IMR-90 (cell line): ENCODE measurements around the gene NKTR. TPM values are rescaled to one million over a fixed set of nuclear protein-coding genes. Genes with fewer than 3 reads are reported as not detected.

Source experiments
- ATAC-seq: fragments of 200-7000 bp; cut with Tn5 transposase; 2 replicates; pipeline ENCODE4 v1.9.1; 2020; ENCODE audit warnings: low read depth, mild to moderate bottlenecking, moderate library complexity
- BruUV-seq: library from RNA; stranded (reverse); fragments of 400-500 nt; replicated peaks from 2 replicates; lab custom pipeline; 2021; lab: Mats Ljungman, UMichigan
- CTCF ChIA-PET: fragments of 300-600 bp; formaldehyde crosslinking; extraction: SDS; loops from one replicate; lab custom pipeline; 2021; ENCODE audit warnings: antibody characterized with exemption; lab: Yijun Ruan, JAX
- POLR2A ChIA-PET: fragments of 300-600 bp; sonication (Branson Sonifier 250); formaldehyde crosslinking; loops from one replicate; lab custom pipeline; 2022; ENCODE audit warnings: antibody characterized with exemption; ENCODE audit not compliant: unreplicated experiment; lab: Charles Lee
- DNase-seq: peaks from one replicate; pipeline ENCODE4 v3.0.0; 2013
- H2AFZ ChIP-seq: replicated peaks from 2 replicates; pipeline ENCODE3; 2013; ENCODE audit warnings: low read length, mild to moderate bottlenecking; ENCODE audit not compliant: poor library complexity
- H2AK5ac ChIP-seq: 2 replicates; pipeline ENCODE4 v1.6.1; 2013; ENCODE audit warnings: low read depth, low read length, inconsistent platforms
- H2AK9ac ChIP-seq: replicated peaks from 2 replicates; pipeline ENCODE3; 2013; ENCODE audit warnings: mild to moderate bottlenecking, low read depth, low read length, moderate library complexity; ENCODE audit not compliant: poor library complexity
- H2BK120ac ChIP-seq: 2 replicates; pipeline ENCODE4 v1.6.1; 2013; ENCODE audit warnings: low read depth, low read length, inconsistent platforms
- H2BK15ac ChIP-seq: 3 replicates; pipeline ENCODE4 v1.6.1; 2013; ENCODE audit warnings: low read depth, low read length, inconsistent platforms
- H2BK20ac ChIP-seq: 2 replicates; pipeline ENCODE4 v1.6.1; 2013; ENCODE audit warnings: low read depth, mild to moderate bottlenecking, inconsistent platforms, low read length, moderate library complexity
- H2BK5ac ChIP-seq: 2 replicates; pipeline ENCODE4 v1.6.1; 2013; ENCODE audit warnings: mild to moderate bottlenecking, low read depth, low read length, inconsistent platforms; ENCODE audit not compliant: poor library complexity, severe bottlenecking
- H3K14ac ChIP-seq: replicated peaks from 2 replicates; pipeline ENCODE4 v1.6.1; 2013; ENCODE audit warnings: low read depth, low read length, inconsistent platforms
- H3K18ac ChIP-seq: 2 replicates; pipeline ENCODE4 v1.6.1; 2013; ENCODE audit warnings: low read depth, low read length, control low read depth
- H3K23ac ChIP-seq: 2 replicates; pipeline ENCODE4 v1.6.1; 2013; ENCODE audit warnings: low read depth, low read length, inconsistent platforms
- H3K27ac ChIP-seq: 2 replicates; pipeline ENCODE4 v1.5.1; 2013; ENCODE audit warnings: mild to moderate bottlenecking, control low read depth, low read length; ENCODE audit not compliant: insufficient read depth
- H3K27me3 ChIP-seq: 2 replicates; pipeline ENCODE4 v1.6.1; 2013; ENCODE audit warnings: low read length; ENCODE audit not compliant: control insufficient read depth, insufficient read depth
- H3K36me3 ChIP-seq: 2 replicates; pipeline ENCODE4 v1.6.1; 2013; ENCODE audit warnings: low read length, mixed read lengths; ENCODE audit not compliant: control insufficient read depth, insufficient read depth
- H3K4ac ChIP-seq: 2 replicates; pipeline ENCODE4 v1.6.1; 2013; ENCODE audit warnings: low read depth, low read length, inconsistent platforms
- H3K4me1 ChIP-seq: 2 replicates; pipeline ENCODE4 v1.6.1; 2013; ENCODE audit warnings: low read length, mixed read lengths; ENCODE audit not compliant: control insufficient read depth, insufficient read depth
- H3K4me2 ChIP-seq: 2 replicates; pipeline ENCODE4 v1.6.1; 2013; ENCODE audit warnings: low read depth, mild to moderate bottlenecking, control low read depth, low read length, moderate library complexity
- H3K4me3 ChIP-seq: 2 replicates; pipeline ENCODE4 v1.5.1; 2013; ENCODE audit warnings: low read depth, mild to moderate bottlenecking, control low read depth, low read length, moderate library complexity; ENCODE audit not compliant: insufficient read depth
- H3K56ac ChIP-seq: 2 replicates; pipeline ENCODE4 v1.6.1; 2013; ENCODE audit warnings: low read length, inconsistent platforms; ENCODE audit not compliant: insufficient read depth; ENCODE audit errors: extremely low read depth
- H3K79me1 ChIP-seq, 2 experiments: 2 replicates each; pipeline ENCODE4 v1.6.1; 2013; ENCODE audit warnings: low read length in 2 of 2, inconsistent platforms in 1 of 2, low read depth in 1 of 2
- H3K9ac ChIP-seq: 2 replicates; pipeline ENCODE4 v1.6.1; 2013; ENCODE audit warnings: low read depth, low read length, control low read depth
- H3K9me1 ChIP-seq: 2 replicates; pipeline ENCODE4 v1.6.1; 2013; ENCODE audit warnings: low read length, inconsistent platforms; ENCODE audit not compliant: insufficient read depth
- H3K9me3 ChIP-seq: 2 replicates; pipeline ENCODE4 v1.6.1; 2013; ENCODE audit warnings: low read length; ENCODE audit not compliant: control insufficient read depth, insufficient read depth
- H4K20me1 ChIP-seq: 2 replicates; pipeline ENCODE4 v1.6.1; 2013; ENCODE audit warnings: low read length, inconsistent platforms; ENCODE audit not compliant: insufficient read depth
- H4K5ac ChIP-seq: 2 replicates; pipeline ENCODE4 v1.6.1; 2013; ENCODE audit warnings: mild to moderate bottlenecking, low read depth, low read length, control low read depth
- H4K8ac ChIP-seq, 2 experiments: 2 replicates each; pipeline ENCODE4 v1.6.1; 2013; ENCODE audit warnings: low read depth in 2 of 2, low read length in 2 of 2, control low read depth in 1 of 2, inconsistent platforms in 1 of 2
- H4K91ac ChIP-seq: 2 replicates; pipeline ENCODE4 v1.6.1; 2013; ENCODE audit warnings: low read depth, low read length, inconsistent platforms; ENCODE audit not compliant: insufficient read depth
- CHD1 ChIP-seq: IDR thresholded peaks from 2 replicates; pipeline ENCODE4 v1.6.1; 2012; ENCODE audit warnings: low read depth, low read length, improper control_type of control experiment
- MAZ ChIP-seq: IDR thresholded peaks from 2 replicates; pipeline ENCODE4 v1.6.1; 2012; ENCODE audit warnings: low read depth, mild to moderate bottlenecking, low read length, improper control_type of control experiment, moderate library complexity, borderline replicate concordance
- MXI1 ChIP-seq: IDR thresholded peaks from 2 replicates; pipeline ENCODE4 v1.6.1; 2012; ENCODE audit warnings: low read depth, mild to moderate bottlenecking, low read length, moderate library complexity, borderline replicate concordance
- NFE2L2 ChIP-seq: fragments of 150-350 bp; IDR thresholded peaks from 2 replicates; pipeline ENCODE4 v1.6.1; 2016; ENCODE audit warnings: low read depth, mild to moderate bottlenecking, low read length
- POLR2A ChIP-seq: IDR thresholded peaks from 2 replicates; pipeline ENCODE4 v1.6.1; 2012; ENCODE audit warnings: mild to moderate bottlenecking, low read depth, low read length
- SMC3 ChIP-seq: fragments of 150-350 bp; IDR thresholded peaks from 2 replicates; pipeline ENCODE4 v1.6.1; 2016; ENCODE audit warnings: low read depth, mild to moderate bottlenecking, antibody characterized with exemption, low read length, moderate library complexity
- WGBS, 2 experiments: methylation state at CpG; one replicate each; pipeline versions ENCODE4 v1.1.5 to v1.1.7; 2013; ENCODE audit warnings: missing lambda C conversion rate in 2 of 2; ENCODE audit not compliant: insufficient read length in 1 of 2; ENCODE audit errors: extremely low coverage in 2 of 2; 5-methylcytosine and 5-hydroxymethylcytosine counted together
- dilution Hi-C: fragments of 300-500 bp; cut with HindIII; formaldehyde crosslinking; loops from one replicate; pipeline ENCODE4 v1.14.3; 2018; ENCODE audit warnings: low sequenced_read_pairs; ENCODE audit not compliant: unreplicated experiment
- in situ Hi-C: fragments of 300-500 bp; cut with MboI; formaldehyde crosslinking; loops from 3 replicates; pipeline ENCODE4 v1.14.3; 2019; ENCODE audit warnings: low sequenced_read_pairs, inconsistent platforms, mixed read lengths
- intact Hi-C: fragments of 100-400 bp; cut with micrococcal nuclease; formaldehyde crosslinking; loops from 2 replicates; pipeline ENCODE4 v1.10.0; 2022
- polyA plus RNA-seq, 3 experiments: library from polyadenylated mRNA; depleted of rRNA; stranded (reverse); fragments of >200 nt; gene quantifications; 2 replicates each; pipeline ENCODE4 v1.2.3, GENCODE V29; 2012; ENCODE audit warnings: low replicate concordance in 1 of 3
- total RNA-seq: library from RNA; depleted of rRNA; stranded (reverse); fragments of >200 nt; gene quantifications from 2 replicates; pipeline ENCODE4 v1.2.3, GENCODE V29; 2012
- TF ChIP-seq, protein P1 (sequence below): conservative IDR thresholded peaks from 2 replicates; pipeline ENCODE4 v1.5.1; 2012; ENCODE audit warnings: mild to moderate bottlenecking, low read depth, low read length, improper control_type of control experiment

NKTR gene
- total and polyA plus RNA-seq, 2 of the 4 experiments (the other 2 are of a cell fraction), result 24.0 to 30.7 TPM

DNA sequence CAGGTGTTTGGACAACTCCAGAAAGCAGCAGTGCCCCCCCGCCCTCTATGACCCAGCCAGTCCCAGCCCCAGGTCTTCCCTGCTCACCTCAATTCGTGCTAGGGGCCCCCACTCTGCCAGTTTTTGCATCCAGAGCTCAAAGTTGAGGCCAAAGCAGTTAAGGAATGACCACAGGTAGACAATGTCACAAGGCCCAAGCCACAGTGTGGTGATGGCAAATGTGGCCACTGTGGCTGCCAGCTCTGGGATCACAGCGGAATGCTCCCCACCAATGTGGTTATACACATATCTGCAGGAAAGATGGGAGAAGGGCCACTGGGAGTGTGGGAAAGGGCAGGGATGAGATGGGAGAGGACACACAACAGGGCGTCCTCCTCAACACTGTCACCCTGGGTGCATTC lies 93.0 kb downstream of the NKTR start:
- Histone ChIP-seq H3K79me1 (no peaks in the 10 kb centered on the region), H2AK9ac (no peak overlapping the region), H3K4me3 (no peak overlapping the region), H2AFZ (no peak overlapping the region), H4K8ac (no peak overlapping the region), H3K23ac (no peak overlapping the region), H3K4me2 (no peak overlapping the region), H4K5ac (no peak overlapping the region), H3K27me3 (peaks cover 78% of the 10 kb centered on the region), H3K9me1 (no peaks in the 10 kb centered on the region), H3K36me3 (no peaks in the 10 kb centered on the region), H3K14ac (no peak overlapping the region), H4K20me1 (no peaks in the 10 kb centered on the region; the same call in 1 of the 2 replicates), H2AK5ac (no peak overlapping the region), H2BK5ac (no peak overlapping the region), H4K91ac (no peak overlapping the region), H3K56ac (no peak overlapping the region), H3K4ac (no peak overlapping the region), H2BK120ac (no peak overlapping the region), H3K18ac (no peak overlapping the region), H3K9ac (no peak overlapping the region), H2BK20ac (no peak overlapping the region), H2BK15ac (no peak overlapping the region), H3K27ac (no peak overlapping the region), H3K9me3 (no peaks in the 10 kb centered on the region), H3K4me1 (no peaks in the 10 kb centered on the region)
- ChIA-PET CTCF (no interaction called here), POLR2A (no interaction called here)
- no TSS peak for BruUV-seq
- no peak for TF ChIP-seq CHD1
- no peak for TF ChIP-seq SMC3
- no peak for TF ChIP-seq MXI1
- TF ChIP-seq POLR2A, result no peak
- no peak for TF ChIP-seq MAZ
- TF ChIP-seq NFE2L2, result no peak
- TF ChIP-seq, protein P1, sequence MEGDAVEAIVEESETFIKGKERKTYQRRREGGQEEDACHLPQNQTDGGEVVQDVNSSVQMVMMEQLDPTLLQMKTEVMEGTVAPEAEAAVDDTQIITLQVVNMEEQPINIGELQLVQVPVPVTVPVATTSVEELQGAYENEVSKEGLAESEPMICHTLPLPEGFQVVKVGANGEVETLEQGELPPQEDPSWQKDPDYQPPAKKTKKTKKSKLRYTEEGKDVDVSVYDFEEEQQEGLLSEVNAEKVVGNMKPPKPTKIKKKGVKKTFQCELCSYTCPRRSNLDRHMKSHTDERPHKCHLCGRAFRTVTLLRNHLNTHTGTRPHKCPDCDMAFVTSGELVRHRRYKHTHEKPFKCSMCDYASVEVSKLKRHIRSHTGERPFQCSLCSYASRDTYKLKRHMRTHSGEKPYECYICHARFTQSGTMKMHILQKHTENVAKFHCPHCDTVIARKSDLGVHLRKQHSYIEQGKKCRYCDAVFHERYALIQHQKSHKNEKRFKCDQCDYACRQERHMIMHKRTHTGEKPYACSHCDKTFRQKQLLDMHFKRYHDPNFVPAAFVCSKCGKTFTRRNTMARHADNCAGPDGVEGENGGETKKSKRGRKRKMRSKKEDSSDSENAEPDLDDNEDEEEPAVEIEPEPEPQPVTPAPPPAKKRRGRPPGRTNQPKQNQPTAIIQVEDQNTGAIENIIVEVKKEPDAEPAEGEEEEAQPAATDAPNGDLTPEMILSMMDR, result no peak
- in situ Hi-C loops (no loop called here), dilution Hi-C loops (no loop called here), intact Hi-C loops (no loop called here)
- DNase-seq, result no peak
- WGBS, 2 experiments, result 0% methylated on average over 1 of the region's 4 CpGs; no CpG with 5 or more reads in 1 of the 2 experiments
- no peak for ATAC-seq
